ENCODE results near the gene GSG1L2. TPM values are rescaled to one million over a fixed set of nuclear protein-coding genes. Genes with fewer than 3 reads are reported as not detected.

The GSG1L2 gene
- total and polyA plus RNA-seq, 2 donors (not counting 3 experiments of a cell fraction or from before 2014, with no cell fraction given), result not detected

GRCh38 chr17:9811086-9811485 is 10.8 kb downstream of the GSG1L2 start:
- BruUV-seq (replicated peaks), result no TSS peak
- peaks cover 8% of the 10 kb centered on the region for H3K9me3 ChIP-seq (replicated peaks; ENCODE audit: control insufficient read depth, insufficient read depth, low read length)

GRCh38 chr17:9810100-9810949 is 11.6 kb downstream of the GSG1L2 start:
- H3K4me2 ChIP-seq (ENCODE audit: insufficient read depth, low read length), result no peak overlapping the region
- H3K9ac ChIP-seq (replicated peaks; ENCODE audit: extremely low read depth, insufficient read depth, low read length), result no peak overlapping the region
- FAIRE-seq (no peak), DNase-seq (ENCODE audit: low read depth, low spot score) (no peak)
- BruUV-seq (replicated peaks), result no TSS peak
- CTCF ChIA-PET, result no interaction called here
- no peak overlapping the region for H2AFZ ChIP-seq (ENCODE audit: low read depth, low read length)
- H3K27ac ChIP-seq (ENCODE audit: insufficient read depth, low read depth, low read length), result no peak overlapping the region
- dilution Hi-C loops (cut with MboI; ENCODE audit: extremely low pct_ligation_motif_present, low sequenced_read_pairs) (no loop called here), intact Hi-C loops (cut with micrococcal nuclease) (no loop called here)
- H3K4me3 ChIP-seq (replicated peaks in 1 of 3; ENCODE audit: insufficient read depth in 1 of 3, low read depth in 1 of 3, low read length in 3 of 3), result no peak overlapping the region
- H4K20me1 ChIP-seq (replicated peaks; ENCODE audit: control insufficient read depth, extremely low read depth, insufficient read depth, low read length), result no peaks in the 10 kb centered on the region
- H3K9me3 ChIP-seq (replicated peaks; ENCODE audit: control insufficient read depth, insufficient read depth, low read length), result peaks cover 8% of the 10 kb centered on the region
- H3K4me1 ChIP-seq (ENCODE audit: control insufficient read depth, extremely low read depth, insufficient read depth, low read length), result no peaks in the 10 kb centered on the region
- TF ChIP-seq POLR2A (IDR thresholded peaks at IDR 0.05; ENCODE audit: low read depth, low read length) (no peak), MYC (IDR thresholded peaks at IDR 0.05; ENCODE audit: low read depth, low read length) (no peak), GATA2 (IDR thresholded peaks at IDR 0.05; ENCODE audit: insufficient read depth, insufficient read length, low read depth, low read length) (no peak), EZH2 (IDR thresholded peaks at IDR 0.05; ENCODE audit: borderline replicate concordance, low read depth, low read length, severe bottlenecking) (no peak), JUN (IDR thresholded peaks at IDR 0.05; ENCODE audit: borderline replicate concordance, insufficient read depth, insufficient read length, low read depth) (no peak), CTCF (IDR thresholded peaks at IDR 0.05; ENCODE audit: extremely low read depth in 1 of 2, insufficient read depth in 1 of 2, low read depth in 1 of 2, low read length in 2 of 2) (no peak), FOS (IDR thresholded peaks at IDR 0.05; ENCODE audit: borderline replicate concordance, insufficient read depth, low read length) (no peak), POLR2AphosphoS5 (IDR thresholded peaks at IDR 0.05; ENCODE audit: insufficient read depth, low read depth, low read length) (no peak), MAX (IDR thresholded peaks at IDR 0.05; ENCODE audit: insufficient read depth, insufficient read length) (no peak)
- POLR2A ChIA-PET, result no interaction called here
- H3K79me2 ChIP-seq (ENCODE audit: control insufficient read depth, insufficient read depth, low read length), result no peaks in the 10 kb centered on the region
- H3K27me3 ChIP-seq (ENCODE audit: control insufficient read depth in 2 of 2, insufficient read depth in 2 of 2, low read length in 2 of 2), result no peaks in the 10 kb centered on the region
- H3K36me3 ChIP-seq (ENCODE audit: control insufficient read depth in 2 of 2, extremely low read depth in 1 of 2, insufficient read depth in 2 of 2, low read length in 2 of 2), result no peaks in the 10 kb centered on the region
- no peaks in the 10 kb centered on the region for H3K9me1 ChIP-seq (replicated peaks; ENCODE audit: control insufficient read depth, extremely low read depth, insufficient read depth, low read length)

More at GRCh38 chr17:9811086-9811485, 10.8 kb downstream of the GSG1L2 start:
- ChIA-PET CTCF (no interaction called here), POLR2A (no interaction called here)
- H3K9ac ChIP-seq (replicated peaks; ENCODE audit: extremely low read depth, insufficient read depth, low read length), result no peak overlapping the region
- intact Hi-C loops (cut with micrococcal nuclease), result no loop called here
- H3K36me3 ChIP-seq (ENCODE audit: control insufficient read depth in 2 of 2, extremely low read depth in 1 of 2, insufficient read depth in 2 of 2, low read length in 2 of 2), result no peaks in the 10 kb centered on the region
- TF ChIP-seq POLR2AphosphoS5 (IDR thresholded peaks at IDR 0.05; ENCODE audit: insufficient read depth, low read depth, low read length), result no peak
- TF ChIP-seq EZH2 (IDR thresholded peaks at IDR 0.05; ENCODE audit: borderline replicate concordance, low read depth, low read length, severe bottlenecking), result no peak
- no peak for TF ChIP-seq MAX (IDR thresholded peaks at IDR 0.05; ENCODE audit: insufficient read depth, insufficient read length)
- no peak for TF ChIP-seq MYC (IDR thresholded peaks at IDR 0.05; ENCODE audit: low read depth, low read length)
- TF ChIP-seq POLR2A (IDR thresholded peaks at IDR 0.05; ENCODE audit: low read depth, low read length), result no peak
- no peak for TF ChIP-seq GATA2 (IDR thresholded peaks at IDR 0.05; ENCODE audit: insufficient read depth, insufficient read length, low read depth, low read length)
- no peak for TF ChIP-seq FOS (IDR thresholded peaks at IDR 0.05; ENCODE audit: borderline replicate concordance, insufficient read depth, low read length)
- DNase-seq (ENCODE audit: low read depth, low spot score), result no peak
- dilution Hi-C loops (cut with MboI; ENCODE audit: extremely low pct_ligation_motif_present, low sequenced_read_pairs), result no loop called here
- H3K4me3 ChIP-seq (replicated peaks in 1 of 3; ENCODE audit: insufficient read depth in 1 of 3, low read depth in 1 of 3, low read length in 3 of 3), result no peak overlapping the region
- no peaks in the 10 kb centered on the region for H4K20me1 ChIP-seq (replicated peaks; ENCODE audit: control insufficient read depth, extremely low read depth, insufficient read depth, low read length)
- H3K27ac ChIP-seq (ENCODE audit: insufficient read depth, low read depth, low read length), result no peak overlapping the region
- no peak overlapping the region for H3K4me2 ChIP-seq (ENCODE audit: insufficient read depth, low read length)
- H3K9me1 ChIP-seq (replicated peaks; ENCODE audit: control insufficient read depth, extremely low read depth, insufficient read depth, low read length), result no peaks in the 10 kb centered on the region
- no peaks in the 10 kb centered on the region for H3K27me3 ChIP-seq (ENCODE audit: control insufficient read depth in 2 of 2, insufficient read depth in 2 of 2, low read length in 2 of 2)
- FAIRE-seq, result no peak
- H3K4me1 ChIP-seq (ENCODE audit: control insufficient read depth, extremely low read depth, insufficient read depth, low read length), result no peaks in the 10 kb centered on the region
- H3K79me2 ChIP-seq (ENCODE audit: control insufficient read depth, insufficient read depth, low read length), result no peaks in the 10 kb centered on the region
- no peak overlapping the region for H2AFZ ChIP-seq (ENCODE audit: low read depth, low read length)
